Stomach (tissue), 4 donors: ENCODE measurements around the gene PHF21B.

Experiments used
- CTCF ChIP-seq, 7 experiments: fragments of 450-650 bp in 4 of 7; fragments of 200-600 bp in 3 of 7; sonication (generic) in 3 of 7; IDR thresholded peaks; one replicate each; pipeline ENCODE4 v1.5.1; 2016 to 2019; ENCODE audit warnings: antibody characterized with exemption in 7 of 7, control low read depth in 2 of 7, mild to moderate bottlenecking in 1 of 7
- EP300 ChIP-seq: sonication (generic); formaldehyde crosslinking; IDR thresholded peaks from one replicate; pipeline ENCODE4 v1.6.1; 2017; ENCODE audit warnings: antibody characterized with exemption
- POLR2A ChIP-seq, 4 donors: fragments of 450-650 bp; IDR thresholded peaks; one replicate each; pipeline ENCODE4 v1.6.1; 2016; ENCODE audit warnings: antibody characterized with exemption in 4 of 4, control low read depth in 2 of 4, mild to moderate bottlenecking in 1 of 4, moderate library complexity in 1 of 4
- POLR2AphosphoS5 ChIP-seq, 3 donors: sonication (generic); formaldehyde crosslinking; IDR thresholded peaks; one replicate each; pipeline ENCODE4 v1.6.1; 2016; ENCODE audit warnings: antibody characterized with exemption in 3 of 3

GRCh38 chr22:44893731-44894080 is 116.1 kb downstream of the PHF21B start:
- TF ChIP-seq CTCF (IDR thresholded peaks at IDR 0.05) = no peak
- TF ChIP-seq EP300 = no peak
- TF ChIP-seq POLR2AphosphoS5 (IDR thresholded peaks at IDR 0.05) = no peak
- TF ChIP-seq POLR2A (IDR thresholded peaks at IDR 0.05) = no peak
